ENCODE data around the gene ADGRL3.
"Not testable (repeated sequence)": the region's sequence is repeated elsewhere in the genome, so short reads cannot be mapped to it uniquely, and the experiment has no call there.

ADGRL3 gene

GRCh38 chr4:61716426-61716825 lies 516.3 kb downstream of the ADGRL3 start:
- no peak for DNase-seq (ENCODE audit: low read depth in 1 of 2, low spot score in 1 of 2)

- no peak for DNase-seq (ENCODE audit: low read depth in 1 of 2, low spot score in 1 of 2)
Measured at GRCh38 chr4:61723492-61723891, 523.4 kb downstream of the ADGRL3 start.

- DNase-seq (ENCODE audit: low read depth in 1 of 2, low spot score in 1 of 2) = no peak
Measured at GRCh38 chr4:61727286-61727685, 527.2 kb downstream of the ADGRL3 start.

- DNase-seq (ENCODE audit: low read depth in 1 of 2, low spot score in 1 of 2) = no peak
Measured at GRCh38 chr4:61734409-61734808, 534.3 kb downstream of the ADGRL3 start.

- DNase-seq (ENCODE audit: low read depth in 1 of 2, low spot score in 1 of 2) = no peak
Measured at GRCh38 chr4:61739887-61740286, 539.8 kb downstream of the ADGRL3 start.

- DNase-seq (ENCODE audit: low read depth in 1 of 2, low spot score in 1 of 2) = no peak
Measured at GRCh38 chr4:61740886-61741285, 540.8 kb downstream of the ADGRL3 start.

GRCh38 chr4:61741327-61742096 lies 541.4 kb downstream of the ADGRL3 start:
- no peak for DNase-seq (ENCODE audit: low read depth in 1 of 2, low spot score in 1 of 2)

GRCh38 chr4:61750810-61751209 lies 550.7 kb downstream of the ADGRL3 start:
- no peak for DNase-seq (ENCODE audit: low read depth in 1 of 2, low spot score in 1 of 2)

GRCh38 chr4:61752617-61753016 lies 552.5 kb downstream of the ADGRL3 start:
- no peak for DNase-seq (ENCODE audit: low read depth in 1 of 2, low spot score in 1 of 2)

GRCh38 chr4:61753739-61754138 lies 553.6 kb downstream of the ADGRL3 start:
- DNase-seq (ENCODE audit: low read depth in 1 of 2, low spot score in 1 of 2) = no peak

- not testable (repeated sequence) for DNase-seq (ENCODE audit: low read depth in 1 of 2, low spot score in 1 of 2)
Measured at GRCh38 chr4:61756937-61757336, 556.8 kb downstream of the ADGRL3 start.

GRCh38 chr4:61757983-61758382 lies 557.9 kb downstream of the ADGRL3 start:
- not testable (repeated sequence) for DNase-seq (ENCODE audit: low read depth in 1 of 2, low spot score in 1 of 2)

- DNase-seq (ENCODE audit: low read depth in 1 of 2, low spot score in 1 of 2) = not testable (repeated sequence)
Measured at GRCh38 chr4:61758596-61758995, 558.5 kb downstream of the ADGRL3 start.

GRCh38 chr4:61759245-61759644 lies 559.1 kb downstream of the ADGRL3 start:
- not testable (repeated sequence) for DNase-seq (ENCODE audit: low read depth in 1 of 2, low spot score in 1 of 2)

- DNase-seq (ENCODE audit: low read depth in 1 of 2, low spot score in 1 of 2) = not testable (repeated sequence)
Measured at GRCh38 chr4:61759885-61760284, 559.8 kb downstream of the ADGRL3 start.

- no peak for DNase-seq (ENCODE audit: low read depth in 1 of 2, low spot score in 1 of 2)
Measured at GRCh38 chr4:61760820-61761219, 560.7 kb downstream of the ADGRL3 start.

- DNase-seq (ENCODE audit: low read depth in 1 of 2, low spot score in 1 of 2) = no peak
Measured at GRCh38 chr4:61762722-61763627, 562.8 kb downstream of the ADGRL3 start.

GRCh38 chr4:61763682-61764081 lies 563.6 kb downstream of the ADGRL3 start:
- no peak for DNase-seq (ENCODE audit: low read depth in 1 of 2, low spot score in 1 of 2)

- not testable (repeated sequence) for DNase-seq (ENCODE audit: low read depth in 1 of 2, low spot score in 1 of 2)
Measured at GRCh38 chr4:61764090-61764489, 564.0 kb downstream of the ADGRL3 start.

- not testable (repeated sequence) for DNase-seq (ENCODE audit: low read depth in 1 of 2, low spot score in 1 of 2)
Measured at GRCh38 chr4:61769444-61770167, 569.5 kb downstream of the ADGRL3 start.

GRCh38 chr4:61770456-61770855 lies 570.3 kb downstream of the ADGRL3 start:
- no peak for DNase-seq (ENCODE audit: low read depth in 1 of 2, low spot score in 1 of 2)
